Neutrophil (primary cell): Measurements from ENCODE around the gene MYH8.

Experiments used
- H3K27ac ChIP-seq: fragments of 200-600 bp; sonication (generic); 2 replicates; pipeline ENCODE4 v1.5.1; 2016; ENCODE audit warnings: mild to moderate bottlenecking, moderate library complexity
- H3K27me3 ChIP-seq: fragments of 200-600 bp; sonication (generic); 2 replicates; pipeline ENCODE4 v1.6.0; 2016; ENCODE audit warnings: mild to moderate bottlenecking
- H3K36me3 ChIP-seq: fragments of 200-600 bp; sonication (generic); 2 replicates; pipeline ENCODE4 v1.5.1; 2017
- H3K4me1 ChIP-seq, 2 experiments: fragments of 200-600 bp in 1 of 2; sonication (generic) in 1 of 2; 1 replicate in 1 of 2; 2 replicates in 1 of 2; pipeline versions ENCODE4 v1.5.1 to v1.6.1; 2013 to 2016; ENCODE audit warnings: low read depth in 1 of 2, low read length in 1 of 2, mild to moderate bottlenecking in 1 of 2, moderate library complexity in 1 of 2; ENCODE audit not compliant: control insufficient read depth in 1 of 2, insufficient read depth in 1 of 2
- H3K4me3 ChIP-seq, 2 experiments: fragments of 200-600 bp in 1 of 2; sonication (generic) in 1 of 2; 1 replicate in 1 of 2; 2 replicates in 1 of 2; pipeline ENCODE4 v1.5.1; 2013 to 2016; ENCODE audit warnings: low read depth in 1 of 2, low read length in 1 of 2, mild to moderate bottlenecking in 1 of 2, moderate library complexity in 1 of 2
- H3K9me3 ChIP-seq: fragments of 200-600 bp; sonication (generic); 2 replicates; pipeline ENCODE4 v1.5.1; 2016
- TF ChIP-seq, protein P1 (sequence below): fragments of 200-600 bp; sonication (generic); IDR thresholded peaks from 2 replicates; pipeline ENCODE4 v1.5.1; 2016; ENCODE audit warnings: antibody characterized with exemption

The MYH8 gene

DNA sequence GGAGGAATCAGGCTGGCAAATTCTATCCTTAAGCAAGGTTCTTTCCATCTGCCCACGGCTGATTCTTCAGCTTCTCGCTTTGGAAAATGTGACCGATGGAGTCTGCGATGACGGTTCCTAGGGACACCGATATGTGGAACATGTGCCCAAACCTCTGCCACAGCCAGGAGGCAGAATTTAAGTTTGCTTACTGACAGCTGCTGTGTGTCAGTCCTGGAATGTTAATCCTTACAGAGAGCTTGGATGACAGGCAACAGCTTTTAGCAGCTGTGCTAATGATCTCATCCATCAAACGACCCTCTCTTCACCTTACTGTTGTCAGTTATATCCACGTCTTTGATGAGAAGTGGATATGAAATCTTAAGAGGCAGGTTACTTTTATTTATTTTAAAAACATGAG is 37.6 kb downstream of the MYH8 start:
- Histone ChIP-seq H3K27ac (no peak overlapping the region), H3K4me1 (no peaks in the 10 kb centered on the region), H3K9me3 (no peaks in the 10 kb centered on the region), H3K27me3 (peaks cover 23% of the 10 kb centered on the region), H3K36me3 (no peaks in the 10 kb centered on the region), H3K4me3 (no peak overlapping the region)
- TF ChIP-seq, protein P1, sequence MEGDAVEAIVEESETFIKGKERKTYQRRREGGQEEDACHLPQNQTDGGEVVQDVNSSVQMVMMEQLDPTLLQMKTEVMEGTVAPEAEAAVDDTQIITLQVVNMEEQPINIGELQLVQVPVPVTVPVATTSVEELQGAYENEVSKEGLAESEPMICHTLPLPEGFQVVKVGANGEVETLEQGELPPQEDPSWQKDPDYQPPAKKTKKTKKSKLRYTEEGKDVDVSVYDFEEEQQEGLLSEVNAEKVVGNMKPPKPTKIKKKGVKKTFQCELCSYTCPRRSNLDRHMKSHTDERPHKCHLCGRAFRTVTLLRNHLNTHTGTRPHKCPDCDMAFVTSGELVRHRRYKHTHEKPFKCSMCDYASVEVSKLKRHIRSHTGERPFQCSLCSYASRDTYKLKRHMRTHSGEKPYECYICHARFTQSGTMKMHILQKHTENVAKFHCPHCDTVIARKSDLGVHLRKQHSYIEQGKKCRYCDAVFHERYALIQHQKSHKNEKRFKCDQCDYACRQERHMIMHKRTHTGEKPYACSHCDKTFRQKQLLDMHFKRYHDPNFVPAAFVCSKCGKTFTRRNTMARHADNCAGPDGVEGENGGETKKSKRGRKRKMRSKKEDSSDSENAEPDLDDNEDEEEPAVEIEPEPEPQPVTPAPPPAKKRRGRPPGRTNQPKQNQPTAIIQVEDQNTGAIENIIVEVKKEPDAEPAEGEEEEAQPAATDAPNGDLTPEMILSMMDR: no peak

DNA sequence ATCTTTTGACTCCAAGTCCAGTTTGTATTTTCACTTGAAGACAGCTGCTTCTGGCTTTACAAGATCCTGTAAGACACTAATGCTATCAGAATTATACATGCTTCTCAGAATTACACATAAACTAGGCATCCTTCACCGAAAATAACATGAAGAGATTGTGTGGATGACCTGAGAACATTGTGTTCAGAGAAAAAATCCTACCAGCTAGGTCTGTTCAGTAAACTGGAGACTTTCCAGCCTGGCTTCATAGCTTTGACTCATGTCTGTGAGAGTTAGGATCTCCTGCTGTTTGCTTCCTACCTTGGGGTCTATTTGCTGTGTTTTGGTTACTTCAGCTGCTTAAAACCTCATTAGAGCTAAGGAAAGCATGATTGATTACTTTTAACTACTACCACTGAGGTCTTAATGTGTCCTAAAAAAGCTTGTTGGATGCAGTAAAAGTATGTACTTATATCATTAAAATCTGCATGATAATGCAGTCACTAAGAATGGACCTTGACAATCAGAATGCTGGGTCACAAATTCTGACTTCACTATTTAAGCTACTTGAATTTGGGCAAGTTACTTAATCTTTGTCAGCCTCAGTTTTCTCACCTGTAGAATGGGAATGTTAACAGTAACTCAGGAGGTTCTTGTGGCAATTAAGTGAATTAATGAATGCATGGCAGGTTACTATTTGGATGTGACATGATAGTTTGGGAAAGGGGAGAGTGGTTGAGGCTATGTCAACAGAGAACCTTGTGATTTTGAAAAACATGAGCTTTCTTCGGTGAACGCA is 40.9 kb downstream of the MYH8 start:
- Histone ChIP-seq H3K27ac (no peak overlapping the region), H3K9me3 (no peaks in the 10 kb centered on the region), H3K36me3 (no peaks in the 10 kb centered on the region), H3K4me3 (no peak overlapping the region), H3K27me3 (peaks cover 19% of the 10 kb centered on the region), H3K4me1 (no peaks in the 10 kb centered on the region)
- TF ChIP-seq, protein P1: no peak

DNA sequence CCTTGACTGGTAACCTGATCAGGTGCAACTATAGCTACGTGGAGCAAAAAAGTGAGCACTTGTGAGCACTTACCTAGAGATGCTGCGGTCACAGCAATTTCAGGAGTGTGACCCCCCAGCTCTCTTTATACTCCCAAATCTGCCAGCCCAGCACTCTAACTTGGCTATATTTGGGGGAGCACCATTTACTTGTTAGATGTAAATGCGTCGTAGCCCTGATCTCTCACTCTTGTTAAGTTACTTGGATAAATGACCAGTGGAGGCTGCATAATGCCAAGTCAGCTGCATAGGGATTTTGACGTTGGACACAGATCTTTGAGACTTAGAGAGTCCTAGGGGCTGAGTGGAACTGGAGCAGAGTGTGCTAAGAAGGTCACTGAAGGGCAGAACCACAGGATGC is 48.8 kb downstream of the MYH8 start, which contains the start of gene MYH13:
Gene MYH13, minus strand, starts transcription at position 101 of the 400 bp plus-strand sequence. CDS start 8,476 bp downstream, outside the sequence.
- no peaks in the 10 kb centered on the region for H3K36me3 ChIP-seq
- TF ChIP-seq, protein P1: no peak
- H3K4me1 ChIP-seq: no peaks in the 10 kb centered on the region
- no peak within 1 kb of the TSS for H3K27ac ChIP-seq
- H3K4me3 ChIP-seq: no peak within 1 kb of the TSS
- peaks cover 48% of the 10 kb centered on the region for H3K27me3 ChIP-seq
- no peaks in the 10 kb centered on the region for H3K9me3 ChIP-seq

DNA sequence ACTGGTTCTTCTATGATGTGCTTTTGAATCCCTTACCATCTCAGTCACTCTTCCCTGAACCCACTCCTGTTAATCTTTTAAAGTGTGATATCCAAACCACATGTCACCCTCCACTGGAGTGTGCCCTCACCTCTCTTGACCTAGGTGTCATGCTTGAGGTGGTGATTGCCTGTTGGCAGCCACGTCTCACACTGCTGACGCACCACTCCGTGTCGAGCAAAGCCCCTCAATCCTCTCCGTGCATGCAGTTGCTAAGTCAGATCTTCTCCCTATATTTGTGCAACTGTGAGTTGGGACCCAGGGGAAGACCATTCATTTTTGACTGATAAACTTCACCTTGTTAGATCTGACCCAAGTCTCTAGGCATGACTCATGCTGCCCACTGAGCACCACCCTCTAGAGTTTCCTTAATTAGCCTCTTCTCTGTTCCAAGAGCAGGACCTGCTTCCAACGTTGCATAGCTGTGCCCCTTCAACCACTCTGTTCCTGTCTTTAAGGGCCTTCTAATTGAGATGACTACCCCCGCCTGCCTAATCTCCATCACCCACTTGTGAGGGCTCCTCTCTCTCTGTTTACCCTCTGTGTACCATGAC is 51.6 kb downstream of the MYH8 start:
- no peak overlapping the region for H3K4me3 ChIP-seq
- no peaks in the 10 kb centered on the region for H3K36me3 ChIP-seq
- no peaks in the 10 kb centered on the region for H3K4me1 ChIP-seq
- H3K27me3 ChIP-seq: peaks cover 56% of the 10 kb centered on the region
- H3K9me3 ChIP-seq: no peaks in the 10 kb centered on the region
- no peak overlapping the region for H3K27ac ChIP-seq
- TF ChIP-seq, protein P1: no peak

DNA sequence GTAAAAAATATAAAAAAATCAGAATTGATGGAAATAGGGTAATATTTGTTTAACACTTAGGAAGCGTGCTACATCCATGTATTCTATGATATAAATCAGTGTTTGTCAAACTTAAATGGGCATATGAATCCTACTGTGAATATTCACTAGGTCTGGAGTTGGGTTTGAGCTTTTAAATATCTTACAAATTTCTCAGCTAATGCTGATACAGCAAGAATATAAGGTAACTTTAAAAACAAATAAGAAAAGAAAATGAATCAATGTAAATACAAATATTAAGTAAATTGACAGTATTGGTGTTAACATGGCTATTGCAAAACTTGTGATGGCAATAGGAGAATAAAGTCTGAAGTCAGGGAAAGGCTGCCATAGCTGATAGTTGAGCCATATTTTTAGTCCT is 52.5 kb downstream of the MYH8 start:
- Histone ChIP-seq H3K27ac (no peak overlapping the region), H3K4me3 (no peak overlapping the region), H3K4me1 (no peaks in the 10 kb centered on the region), H3K27me3 (peaks cover 56% of the 10 kb centered on the region), H3K9me3 (no peaks in the 10 kb centered on the region), H3K36me3 (no peaks in the 10 kb centered on the region)
- TF ChIP-seq, protein P1: no peak
